IPS DF 6.9 (cell line): Measurements from ENCODE around the gene PLCB3.

ENCODE experiments used
- DNase-seq: peaks from one replicate; pipeline ENCODE4 v3.0.0-alpha.2; 2013; ENCODE audit warnings: low read depth, low spot score
- H3K27ac ChIP-seq: one replicate; pipeline ENCODE4 v1.5.1; 2013; ENCODE audit warnings: low read length, control low read depth
- H3K27me3 ChIP-seq: 2 replicates; pipeline ENCODE4 v1.6.1; 2013; ENCODE audit warnings: mild to moderate bottlenecking, low read length; ENCODE audit not compliant: control insufficient read depth, insufficient read depth
- H3K36me3 ChIP-seq: 2 replicates; pipeline ENCODE4 v1.6.1; 2013; ENCODE audit warnings: low read length; ENCODE audit not compliant: control insufficient read depth, insufficient read depth
- H3K4me1 ChIP-seq: 2 replicates; pipeline ENCODE4 v1.6.1; 2013; ENCODE audit warnings: low read length; ENCODE audit not compliant: control insufficient read depth, insufficient read depth
- H3K4me3 ChIP-seq: 2 replicates; pipeline ENCODE4 v1.5.1; 2013; ENCODE audit warnings: mild to moderate bottlenecking, low read length
- H3K9me3 ChIP-seq: 2 replicates; pipeline ENCODE4 v1.6.1; 2013; ENCODE audit warnings: low read length, inconsistent platforms; ENCODE audit not compliant: control insufficient read depth, insufficient read depth
- WGBS: extraction: QIAGEN DNeasy Blood & Tissue Kit; methylation state at CpG from one replicate; pipeline ENCODE4 v1.1.7; 2013; ENCODE audit warnings: mixed read lengths, missing lambda C conversion rate; ENCODE audit not compliant: insufficient read length, insufficient coverage; 5-methylcytosine and 5-hydroxymethylcytosine counted together

The PLCB3 gene

GRCh38 chr11:64317961-64318765 is 66.8 kb downstream of the PLCB3 start, which contains the start of gene PRDX5:
Gene PRDX5, plus strand, starts transcription at chr11:64318121. Its CDS starts 95 bp downstream, at chr11:64318216.
- Histone ChIP-seq H3K9me3 (no peaks in the 10 kb centered on the region), H3K36me3 (peaks cover 18% of the 10 kb centered on the region), H3K27me3 (no peaks in the 10 kb centered on the region), H3K27ac (no peak within 1 kb of the TSS), H3K4me1 (peaks cover 3% of the 10 kb centered on the region; the same call in 1 of the 2 replicates), H3K4me3 (peak within 1 kb of the TSS; percentile 67)
- WGBS: no CpG with 5 or more reads among the region's 61 CpGs
- no peak for DNase-seq
